MV-4-11 (cell line): Measurements from ENCODE around the gene RAB7A.
"Not testable (repeated sequence)": the region's sequence is repeated elsewhere in the genome, so short reads cannot be mapped to it uniquely, and the experiment has no call there.

Experiments used
- DNase-seq: peaks from one replicate; lab custom pipeline; 2025; lab: John Stamatoyannopoulos, UW

RAB7A gene

DNA sequence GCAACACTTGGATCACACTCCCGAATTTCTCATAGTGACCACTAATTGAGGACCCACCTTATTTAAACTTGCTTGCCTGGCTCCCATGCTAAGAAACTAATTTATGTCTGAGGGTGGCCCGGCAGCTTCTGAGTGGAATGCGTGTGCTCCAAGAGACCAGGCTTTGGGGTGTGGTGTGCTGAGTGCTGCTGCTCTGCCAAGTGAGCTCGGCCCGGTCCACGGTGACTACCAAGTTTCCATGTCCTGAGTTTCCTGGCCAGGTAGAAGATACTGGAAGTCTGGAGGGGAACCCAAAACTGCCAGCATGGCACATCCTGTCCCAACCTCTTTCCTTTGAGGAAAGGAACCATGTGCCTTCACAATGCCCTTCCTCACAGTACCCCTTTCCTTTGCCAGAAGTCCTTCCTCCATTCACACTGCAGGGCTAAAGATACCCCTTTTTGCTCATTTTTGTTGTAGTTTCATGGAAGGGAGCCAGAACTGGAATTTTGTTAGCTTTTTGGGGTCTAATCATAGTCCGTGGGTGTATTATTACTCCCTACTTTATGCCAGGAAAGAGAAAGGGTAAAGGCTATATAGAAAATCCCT lies 94.4 kb downstream of the RAB7A start:
- DNase-seq, result no peak

DNA sequence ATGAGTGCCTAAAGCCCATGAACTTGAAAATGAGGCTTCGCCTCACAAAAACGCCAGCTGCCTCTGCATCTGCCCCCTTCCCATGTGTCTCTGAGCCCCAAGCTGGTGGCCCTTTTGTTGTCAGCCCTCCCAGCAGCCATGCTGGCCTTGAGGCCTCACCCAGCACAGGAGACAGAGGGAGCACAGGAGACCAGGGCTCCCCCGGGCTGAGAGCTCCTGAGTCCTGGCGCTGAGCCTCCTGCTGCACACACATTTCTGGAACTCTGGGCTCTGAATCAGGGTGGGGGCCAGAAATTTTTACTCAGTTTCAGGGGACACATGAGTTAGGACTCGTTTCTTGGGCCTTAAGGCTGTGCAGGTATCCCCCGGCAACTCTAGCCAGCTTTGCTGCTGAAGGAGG lies 97.0 kb downstream of the RAB7A start:
- DNase-seq, result no peak

DNA sequence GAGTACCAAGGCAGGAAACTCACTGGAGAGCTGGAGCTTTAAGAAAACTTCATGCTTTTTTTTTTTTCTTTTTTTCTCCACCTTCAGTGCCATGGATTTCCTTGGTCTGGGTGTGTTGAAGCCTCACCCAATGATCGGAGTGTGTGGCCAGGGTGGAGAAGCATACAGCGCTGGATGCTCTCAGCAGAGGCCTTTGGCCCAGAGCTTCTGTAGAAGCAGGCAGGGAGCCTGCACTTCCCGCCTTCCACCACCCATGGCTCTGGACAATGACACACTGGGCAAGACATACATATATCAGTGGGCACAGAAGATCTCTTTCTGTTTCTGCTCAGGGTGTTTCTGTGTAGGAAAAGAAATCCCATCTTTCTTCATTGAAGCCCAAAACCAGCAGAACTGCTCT lies 97.6 kb downstream of the RAB7A start:
- no peak for DNase-seq

DNA sequence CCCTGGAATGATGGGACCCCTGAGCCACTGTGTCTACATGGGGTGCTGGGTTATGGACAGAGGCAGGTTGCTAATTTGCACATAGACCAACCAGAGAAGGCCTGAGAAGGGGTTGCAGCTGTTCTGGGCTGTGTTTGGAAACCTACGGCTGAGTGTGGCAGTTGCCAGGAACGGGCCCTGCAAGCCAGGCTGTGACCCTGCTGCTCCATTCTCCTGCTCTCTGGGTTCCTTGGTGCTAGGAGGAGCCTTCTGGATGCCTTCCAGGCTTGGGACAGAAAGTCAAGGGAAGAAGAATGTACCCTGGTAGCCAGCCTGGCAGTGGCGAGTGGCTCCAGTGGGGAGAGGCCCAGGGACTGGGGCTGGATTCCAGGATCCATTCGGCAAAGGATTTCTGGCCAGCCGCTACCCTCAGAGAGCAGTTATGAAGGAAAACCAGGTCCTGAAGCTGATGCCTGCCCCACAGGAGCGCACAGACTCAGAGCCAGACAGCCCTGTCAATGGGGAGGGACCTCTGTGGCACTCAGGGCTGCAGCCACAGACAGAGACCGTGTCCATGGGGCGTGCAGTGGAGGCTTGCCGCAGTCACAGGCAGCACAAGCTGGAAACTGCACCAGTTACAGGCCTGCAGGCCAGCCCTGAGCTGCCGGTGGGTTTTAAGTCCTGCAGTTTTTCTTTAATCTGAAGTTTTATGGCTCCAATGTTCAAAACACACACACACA lies 98.3 kb downstream of the RAB7A start:
- no peak for DNase-seq

DNA sequence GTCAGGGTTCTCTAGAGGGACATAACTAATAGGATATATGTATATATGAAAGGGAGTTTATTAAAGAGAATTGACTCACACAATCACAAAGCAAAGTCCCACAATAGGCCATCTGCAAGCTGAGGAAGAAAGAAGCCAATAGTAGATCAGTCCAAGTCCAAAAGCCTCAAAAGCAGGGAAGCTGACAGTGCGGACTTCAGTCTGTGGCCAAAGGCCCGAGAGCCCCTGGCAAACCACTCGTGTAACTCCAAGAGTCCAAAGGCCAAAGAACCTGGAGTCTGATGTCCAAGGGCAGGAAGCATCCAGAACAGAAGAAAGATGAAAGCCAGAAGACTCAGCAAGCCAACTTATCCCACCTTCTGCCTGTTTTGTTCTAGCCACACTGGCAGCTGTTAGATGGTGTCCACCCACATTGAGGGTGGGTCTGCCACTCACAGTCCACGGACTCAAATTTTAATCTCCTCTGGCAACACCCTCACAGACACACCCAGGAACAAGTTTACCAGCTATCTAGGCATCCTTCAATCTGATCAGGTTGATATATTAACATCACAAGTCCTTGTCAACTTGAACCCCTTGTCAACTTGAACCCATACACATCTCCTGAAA lies 99.2 kb downstream of the RAB7A start:
- DNase-seq, result no peak

DNA sequence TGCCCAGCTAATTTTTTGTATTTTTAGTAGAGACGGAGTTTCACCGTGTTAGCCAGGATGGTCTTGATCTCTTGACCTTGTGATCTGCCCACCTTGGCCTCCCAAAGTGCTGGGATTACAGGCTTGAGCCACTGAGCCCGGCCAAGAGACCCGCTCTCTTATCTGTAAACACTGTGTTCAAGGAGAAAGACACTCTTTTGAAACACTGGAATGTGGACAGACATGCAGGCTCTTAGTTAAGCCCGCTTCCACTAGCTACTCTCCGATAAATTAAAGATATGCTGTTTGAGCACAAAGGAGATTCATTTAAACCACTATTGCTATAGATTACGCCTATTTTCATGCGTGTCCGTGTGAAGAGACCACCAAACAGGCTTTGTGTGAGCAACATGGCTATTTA lies 103.1 kb downstream of the RAB7A start:
- DNase-seq, result not testable (repeated sequence)

DNA sequence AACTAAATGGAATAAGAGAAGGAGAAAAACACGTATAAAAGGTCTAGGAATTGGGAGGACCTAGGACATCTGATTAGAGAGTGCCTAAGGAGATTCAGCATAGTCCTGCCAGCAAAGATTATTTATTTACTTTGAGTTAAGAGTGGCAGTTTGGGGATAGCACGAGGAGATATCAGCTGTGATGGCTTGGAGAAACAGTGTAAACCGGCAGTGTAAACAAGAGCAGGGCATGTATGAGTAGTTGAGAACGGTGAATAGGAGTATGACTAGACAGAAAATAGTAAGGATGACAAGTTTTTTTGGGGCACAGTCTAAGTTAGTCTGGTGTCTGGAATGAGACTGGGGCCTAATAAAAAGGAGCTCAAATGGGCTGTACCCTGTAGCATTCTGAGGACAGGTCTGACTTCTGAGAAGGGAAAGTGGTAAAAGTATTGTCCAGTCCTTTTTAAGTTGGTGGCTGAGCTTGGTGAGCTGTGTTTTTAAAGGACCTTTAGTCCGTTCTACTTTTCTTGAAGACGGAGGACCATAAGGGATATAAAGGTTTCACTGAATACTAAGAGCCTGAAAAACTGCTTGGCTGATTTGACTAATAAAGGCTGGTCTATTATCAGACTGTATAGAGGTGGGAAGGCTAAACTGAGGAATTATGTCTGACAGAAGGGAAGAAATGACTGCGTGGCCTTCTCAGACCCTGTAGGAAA lies 104.1 kb downstream of the RAB7A start:
- DNase-seq, result not testable (repeated sequence)

DNA sequence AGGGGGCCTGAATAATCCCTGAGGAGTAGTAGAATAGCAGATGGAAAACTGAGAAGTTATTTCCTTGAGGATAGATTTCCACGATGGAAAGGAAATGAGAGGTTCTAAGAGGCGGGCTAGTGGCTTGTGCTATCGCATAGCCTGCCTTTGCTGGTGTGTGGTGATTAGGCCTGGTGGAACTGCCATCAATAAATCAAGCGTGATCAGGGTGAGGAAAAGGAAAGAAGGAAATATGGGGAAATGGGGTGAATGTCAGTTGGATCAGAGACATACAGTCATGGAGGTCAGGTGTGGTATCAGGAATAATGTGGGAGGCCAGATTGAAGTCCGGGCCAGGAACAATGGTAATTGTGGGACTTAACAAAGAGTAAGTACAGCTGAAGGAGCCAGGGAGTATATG lies 104.8 kb downstream of the RAB7A start:
- not testable (repeated sequence) for DNase-seq

DNA sequence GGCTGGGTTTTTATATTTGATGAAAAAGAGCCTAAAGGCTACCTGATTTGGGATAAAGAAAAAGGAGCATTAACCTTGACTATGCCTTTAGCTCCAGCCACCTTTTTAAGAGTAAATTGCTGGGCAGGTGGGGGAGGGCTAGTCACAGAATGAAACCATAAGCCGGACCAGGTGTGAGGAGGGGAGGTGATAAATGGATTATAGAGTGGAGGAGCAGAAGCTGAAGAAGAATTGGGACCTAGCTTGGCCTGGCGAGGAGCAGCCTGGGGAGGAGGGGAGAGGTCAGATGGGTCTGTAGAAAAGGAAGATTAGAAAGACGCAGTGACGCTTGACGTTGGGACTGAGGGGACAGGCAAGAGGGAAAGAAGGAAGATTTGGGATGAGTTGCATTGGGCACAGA lies 107.0 kb downstream of the RAB7A start:
- DNase-seq, result not testable (repeated sequence)

DNA sequence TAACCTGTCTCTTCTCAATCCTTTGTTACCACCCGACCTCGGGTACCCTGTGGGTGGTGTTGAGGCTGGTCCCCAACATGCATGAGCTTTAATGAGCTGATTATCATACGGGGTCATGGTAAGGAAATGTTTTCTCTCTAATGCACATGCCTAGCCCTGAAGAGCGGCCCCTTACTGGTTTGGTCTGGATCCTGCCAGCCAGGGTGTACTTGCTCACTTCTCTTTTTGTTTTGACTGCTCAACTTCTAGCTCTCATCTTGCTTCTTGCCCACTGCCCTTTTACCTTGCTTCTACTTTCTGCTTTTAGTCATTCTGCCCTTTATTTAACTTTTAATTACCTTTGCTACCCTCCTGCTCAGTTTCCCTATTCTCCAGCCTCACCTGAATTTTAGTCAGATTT lies 109.1 kb downstream of the RAB7A start:
- peak; percentile 56 for DNase-seq

DNA sequence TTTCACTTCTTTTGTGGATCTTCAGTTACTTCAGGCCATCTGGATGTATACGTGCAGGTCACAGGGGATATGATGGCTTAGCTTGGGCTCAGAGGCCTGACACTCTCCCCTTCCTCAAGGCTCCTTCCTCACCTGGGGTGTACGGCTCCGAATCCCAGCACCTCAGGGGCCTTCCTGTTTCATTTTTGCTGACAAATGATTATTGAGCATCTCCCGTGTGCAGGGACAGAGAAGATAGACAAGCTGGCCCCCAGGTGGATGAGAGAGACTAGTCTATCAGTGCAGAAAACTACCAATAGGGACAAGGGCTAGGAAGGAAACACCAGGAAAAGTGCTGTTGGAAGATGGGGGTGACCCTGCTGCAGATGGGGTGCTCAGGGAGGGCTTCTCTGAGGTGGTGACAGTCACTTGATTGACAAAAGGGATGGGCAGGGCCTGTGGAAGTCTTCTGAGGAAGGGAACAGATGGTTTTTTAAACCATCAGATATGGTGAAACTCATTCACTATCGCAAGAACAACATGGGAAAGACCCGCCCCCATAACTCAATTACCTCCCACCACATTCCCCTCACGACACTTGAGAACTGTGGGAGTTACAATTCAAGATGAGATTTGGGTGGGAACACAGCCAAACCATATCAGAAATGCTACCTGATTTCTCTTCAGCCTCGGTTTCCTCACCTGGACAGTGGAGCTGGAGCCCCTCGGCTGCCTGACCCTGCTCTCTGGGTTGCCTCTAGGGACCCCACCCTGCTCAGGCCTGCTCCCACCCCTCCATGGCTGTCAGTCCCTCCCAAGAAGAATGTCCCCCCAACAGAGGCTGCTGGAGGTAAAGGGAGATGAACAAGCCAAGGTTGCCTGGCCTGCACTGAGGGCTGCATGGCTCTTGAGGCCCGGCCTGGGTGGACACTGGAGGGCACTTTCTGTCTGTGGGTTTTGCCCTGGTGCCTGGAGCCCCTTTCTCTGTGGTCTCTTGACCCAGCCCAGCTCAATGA lies 116.2 kb downstream of the RAB7A start:
- DNase-seq, result peak; percentile 25

DNA sequence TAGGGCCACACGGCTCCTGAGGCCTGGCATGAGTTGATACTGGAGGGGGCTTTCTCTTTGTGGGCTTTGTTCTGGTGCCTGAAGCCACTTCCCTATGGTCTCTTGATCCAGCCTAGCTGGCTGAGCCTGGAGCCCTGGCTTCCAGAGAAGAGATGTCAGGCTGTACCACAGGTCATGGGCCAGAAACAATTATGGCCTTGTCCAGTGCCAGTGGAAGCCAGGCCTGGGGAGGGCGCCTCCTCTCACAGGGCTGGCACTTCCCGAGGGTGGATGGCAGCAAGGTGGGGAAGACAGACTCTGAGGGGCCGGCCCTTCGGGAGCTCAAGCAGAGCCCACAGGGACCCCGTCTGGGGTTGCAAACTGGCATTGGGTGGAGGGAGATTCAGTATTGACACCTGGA lies 118.5 kb downstream of the RAB7A start:
- DNase-seq, result no peak

DNA sequence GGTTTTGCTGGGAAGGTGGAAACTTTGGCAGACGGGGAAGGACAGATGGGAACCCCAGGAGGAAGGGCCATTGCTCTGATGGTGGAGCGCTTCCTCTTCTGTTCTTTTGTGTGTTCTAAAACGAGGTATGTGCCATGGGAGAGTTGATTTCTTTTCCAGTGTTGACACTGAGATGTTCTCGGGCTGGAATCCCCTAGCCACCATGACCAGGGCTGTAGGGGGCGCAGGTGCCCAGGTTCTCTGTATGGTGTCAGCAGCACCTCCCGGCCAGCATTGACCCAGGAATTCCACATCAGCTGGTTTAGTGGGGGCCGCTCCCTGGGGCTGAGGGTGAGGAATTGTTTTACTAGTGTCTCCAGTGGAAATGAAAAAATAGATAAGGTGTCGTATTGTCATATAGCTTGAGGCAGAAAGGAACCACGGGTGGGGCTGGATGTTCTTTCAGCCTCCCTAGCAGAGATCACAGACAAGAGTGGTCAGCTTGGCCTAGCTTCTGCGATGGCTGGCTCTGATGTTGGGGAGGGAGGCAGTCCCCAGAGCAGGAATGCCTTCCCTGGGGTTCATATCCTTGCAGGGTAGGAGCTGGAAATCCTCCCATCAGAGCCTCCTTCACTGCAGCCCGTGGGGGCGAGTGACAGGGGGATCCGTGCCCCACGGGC lies 119.3 kb downstream of the RAB7A start:
- DNase-seq, result peak; percentile 48

DNA sequence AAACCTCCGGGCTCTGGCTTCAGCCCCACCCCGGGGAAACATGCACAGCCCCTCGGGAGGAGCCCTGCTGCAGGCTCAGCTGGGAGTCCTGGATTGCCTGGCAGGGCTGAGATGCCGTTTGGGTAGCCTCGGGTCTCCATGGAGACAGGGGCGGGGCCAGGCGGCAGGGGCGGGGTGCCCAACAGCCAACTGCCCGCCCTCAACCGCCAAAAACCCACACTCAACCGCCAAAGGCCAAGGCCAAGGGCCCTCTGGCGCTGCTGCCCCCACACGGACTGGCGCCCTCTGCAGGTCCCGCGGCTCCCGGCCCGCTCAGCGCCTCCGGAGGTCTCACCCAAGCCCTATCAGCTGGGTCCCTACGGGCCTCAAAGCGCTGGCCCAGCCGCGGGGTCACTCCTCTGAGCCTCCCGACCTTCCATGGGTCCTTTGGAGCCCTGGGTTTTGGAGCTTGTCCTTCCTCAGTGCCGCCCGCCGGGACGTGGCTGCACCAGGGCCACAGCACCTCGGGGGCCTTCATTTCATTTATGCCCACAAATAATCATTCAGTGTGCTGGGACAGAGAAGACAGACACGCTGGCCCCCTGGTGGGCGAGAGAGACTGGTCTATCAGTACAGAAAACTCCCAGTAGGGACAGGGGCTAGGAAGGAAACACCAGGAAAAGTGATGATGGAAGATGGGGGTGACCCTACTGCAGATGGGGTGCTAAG lies 119.9 kb downstream of the RAB7A start:
- DNase-seq, result peak; percentile 95

DNA sequence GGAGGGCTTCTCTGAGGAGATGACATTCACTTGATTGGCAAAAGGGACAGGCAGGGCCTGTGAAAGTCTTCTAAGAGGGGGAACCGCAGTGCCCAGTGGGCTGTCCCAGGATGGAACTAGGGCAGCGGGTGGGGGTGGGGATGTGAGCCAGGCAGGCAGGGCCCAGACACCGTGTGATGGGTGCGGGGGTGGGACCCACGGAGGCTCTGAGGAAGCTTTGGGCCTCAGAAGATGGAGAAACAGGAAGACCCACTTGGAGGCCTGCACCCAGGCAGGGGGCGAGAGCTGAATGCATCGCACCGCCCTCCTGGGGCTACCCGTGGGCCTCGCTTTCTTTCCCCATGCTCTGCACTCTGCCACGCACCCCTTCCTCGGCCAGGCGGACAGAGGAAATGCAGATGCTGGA lies 120.5 kb downstream of the RAB7A start:
- peak; percentile 77 for DNase-seq

DNA sequence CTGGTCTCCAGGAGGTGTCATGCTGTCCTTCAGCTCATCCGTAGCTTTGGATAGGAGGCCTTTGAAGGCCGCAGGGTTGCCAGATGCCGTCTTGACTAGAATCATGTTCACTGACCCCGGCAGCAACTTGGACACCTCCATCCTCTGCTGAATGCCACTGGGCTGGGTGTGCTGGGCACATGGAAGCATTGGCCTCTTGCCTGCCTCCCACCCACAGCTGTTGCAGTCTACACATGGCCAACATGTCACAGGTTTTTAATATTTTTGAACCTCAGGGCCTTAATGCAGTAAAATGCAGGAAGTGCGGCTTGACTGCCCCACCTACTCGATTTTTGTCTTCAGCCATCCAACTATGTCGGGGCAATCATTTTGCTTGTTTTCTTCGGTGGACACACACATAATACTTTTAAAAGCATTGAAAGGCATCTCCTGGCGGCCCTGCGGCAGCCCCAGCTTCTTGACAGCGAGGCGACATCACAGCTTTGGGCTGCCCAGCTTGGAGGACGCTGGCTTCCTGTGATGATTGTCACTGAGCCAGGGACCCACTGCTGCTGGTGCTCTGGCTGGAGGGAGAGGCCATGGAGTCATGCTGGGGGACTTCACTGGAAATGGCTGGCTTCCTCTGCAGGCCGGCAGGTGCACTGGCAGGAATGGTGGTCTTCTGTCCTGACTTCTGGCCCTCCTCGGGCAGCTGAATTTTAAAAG lies 121.8 kb downstream of the RAB7A start:
- no peak for DNase-seq

DNA sequence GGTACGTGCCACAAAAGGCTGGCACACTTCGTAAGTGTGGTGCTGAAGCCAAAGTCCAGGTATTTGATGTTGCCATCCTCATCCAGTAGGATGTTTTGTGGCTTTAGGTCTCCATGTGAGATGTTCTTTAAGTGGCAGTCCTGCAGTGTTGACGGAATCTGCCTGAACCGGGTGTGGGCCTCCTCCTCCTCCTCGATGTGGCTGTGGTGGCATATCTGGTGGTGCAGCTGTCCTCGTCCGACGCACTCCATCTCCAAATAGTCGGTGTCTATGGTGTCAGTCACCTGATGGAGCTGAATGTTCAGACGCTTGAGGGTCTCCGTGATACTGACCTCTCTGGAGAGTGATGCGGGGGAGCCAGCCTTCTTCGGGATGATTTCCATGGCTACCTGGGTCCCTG lies 123.0 kb downstream of the RAB7A start:
- no peak for DNase-seq

DNA sequence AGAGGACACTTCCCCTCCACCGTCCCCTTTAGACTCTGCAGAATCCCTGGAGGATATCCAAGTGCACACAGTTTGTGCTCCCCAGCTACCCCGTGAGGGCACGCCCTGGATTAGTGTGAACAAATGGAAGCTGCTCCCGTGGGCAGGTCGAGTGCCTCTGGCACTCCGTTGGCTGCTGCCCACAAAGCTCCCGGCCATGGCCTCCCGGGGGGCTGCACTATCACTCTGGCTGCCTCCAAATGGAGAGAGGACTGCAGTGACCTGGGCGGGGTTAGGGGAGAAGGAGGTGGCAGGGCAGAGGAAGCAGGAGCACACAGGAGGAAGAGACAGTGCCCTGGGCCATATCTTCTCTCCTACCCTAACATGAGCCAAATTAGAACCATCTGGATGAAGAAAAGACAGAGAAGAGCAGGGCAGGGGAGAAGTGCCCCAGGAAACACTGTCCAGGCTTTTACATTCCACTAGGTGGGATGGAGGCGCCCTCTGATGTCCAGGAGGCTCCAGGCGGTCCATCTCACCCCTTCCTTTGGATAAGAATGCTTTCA lies 124.0 kb downstream of the RAB7A start:
- DNase-seq, result peak; percentile 50

DNA sequence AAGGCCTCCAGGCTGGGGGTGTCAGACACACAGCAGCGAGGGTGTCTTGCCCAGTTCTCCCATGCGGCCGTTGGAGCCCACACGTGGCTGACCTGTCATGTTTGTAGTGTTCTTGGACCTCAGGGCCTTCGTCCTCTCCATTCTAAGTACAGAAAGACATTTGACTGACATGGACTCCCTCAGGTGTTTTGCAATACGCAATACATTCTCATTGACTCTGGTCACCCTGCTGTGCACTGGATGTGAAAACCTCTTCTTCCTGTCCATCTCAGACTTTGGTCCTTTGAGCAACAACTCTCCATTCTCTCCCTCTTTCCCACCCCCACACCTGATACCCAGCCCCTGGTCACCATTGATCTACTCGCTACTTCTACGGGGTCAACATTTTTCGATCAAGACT lies 124.6 kb downstream of the RAB7A start:
- no peak for DNase-seq

DNA sequence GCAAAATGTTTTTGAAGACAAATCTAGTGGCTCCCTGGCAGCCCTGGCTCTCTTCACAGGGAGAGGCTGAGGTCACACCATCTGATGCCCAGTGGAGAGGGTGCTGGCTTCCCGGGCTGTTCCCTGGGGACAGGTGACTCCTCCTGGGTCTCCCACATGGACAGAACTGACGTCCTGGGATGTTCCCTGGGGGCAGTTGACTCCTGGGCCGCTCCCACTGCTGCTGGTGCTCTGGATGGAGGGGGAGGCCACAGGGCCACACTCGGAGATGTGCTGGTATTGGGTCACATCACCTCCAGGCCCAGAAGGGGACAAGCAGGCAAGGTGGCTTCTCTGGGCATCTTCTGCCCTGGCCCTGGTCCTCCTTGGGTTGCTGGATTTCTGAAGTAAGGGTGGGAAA lies 125.6 kb downstream of the RAB7A start:
- DNase-seq, result no peak
